Measurements from ENCODE around the gene TLN1. TPM values are rescaled to one million over a fixed set of nuclear protein-coding genes. Genes with fewer than 3 reads are reported as not detected.
A peak's percentile ranks its signal among the peaks of the same experiment; 100 is the strongest.

TLN1 gene
- total RNA-seq, 4 donors from 2014 or later: 934 to 1,435 (median 1,196) TPM

DNA sequence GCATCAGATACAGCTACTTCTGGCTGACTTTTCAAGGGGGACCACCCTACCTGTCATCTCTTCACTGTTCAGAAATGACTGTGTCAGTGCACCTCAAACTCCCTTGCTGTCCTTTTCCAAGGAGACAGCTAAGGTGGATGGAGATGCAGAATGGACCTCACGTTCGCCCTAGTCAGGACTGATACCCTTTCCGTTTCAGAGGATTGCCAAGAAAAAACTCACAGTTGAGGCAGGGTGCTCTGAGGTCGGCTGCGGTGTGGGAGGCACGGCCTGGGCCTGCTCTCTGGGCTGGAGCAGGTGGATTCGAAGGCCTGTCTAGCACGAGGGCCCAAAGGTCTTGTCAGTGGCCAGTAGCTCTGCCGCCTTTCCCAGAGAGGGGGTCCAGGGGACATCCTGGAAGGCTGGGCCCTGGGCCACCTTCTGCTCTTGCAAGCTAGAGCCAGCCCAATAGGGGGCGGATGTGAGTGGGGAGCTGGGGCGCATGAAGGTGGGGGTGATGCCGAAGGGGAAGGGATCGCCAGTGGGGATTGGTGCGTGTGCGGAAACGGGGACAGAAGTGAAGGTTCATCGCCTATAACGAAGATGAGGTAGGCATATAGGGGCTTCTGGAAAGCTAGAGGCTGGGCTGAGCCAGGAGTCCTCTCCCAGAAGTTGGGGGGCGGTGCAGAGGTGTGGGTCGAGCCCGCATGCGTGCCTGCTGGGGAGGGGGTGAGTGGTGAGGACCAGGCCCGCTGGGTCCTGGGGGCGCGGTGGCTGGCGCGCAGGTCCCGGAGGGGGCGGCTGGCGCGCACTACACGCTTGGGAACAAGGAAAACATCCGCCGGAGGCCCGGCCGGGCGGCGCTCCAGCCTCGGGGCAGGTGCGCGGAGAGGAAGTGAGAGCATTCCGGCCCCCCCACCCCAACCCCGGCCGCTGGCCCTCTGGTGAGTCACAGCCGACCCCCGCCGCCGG, 24.6 kb upstream of the TLN1 start:
- TF ChIP-seq POLR2AphosphoS5 (IDR thresholded peaks at IDR 0.05) (peak; percentile 22 to 59), POLR2A (IDR thresholded peaks at IDR 0.05; ENCODE audit: low read depth) (no peak)
- TF ChIP-seq, protein P1, sequence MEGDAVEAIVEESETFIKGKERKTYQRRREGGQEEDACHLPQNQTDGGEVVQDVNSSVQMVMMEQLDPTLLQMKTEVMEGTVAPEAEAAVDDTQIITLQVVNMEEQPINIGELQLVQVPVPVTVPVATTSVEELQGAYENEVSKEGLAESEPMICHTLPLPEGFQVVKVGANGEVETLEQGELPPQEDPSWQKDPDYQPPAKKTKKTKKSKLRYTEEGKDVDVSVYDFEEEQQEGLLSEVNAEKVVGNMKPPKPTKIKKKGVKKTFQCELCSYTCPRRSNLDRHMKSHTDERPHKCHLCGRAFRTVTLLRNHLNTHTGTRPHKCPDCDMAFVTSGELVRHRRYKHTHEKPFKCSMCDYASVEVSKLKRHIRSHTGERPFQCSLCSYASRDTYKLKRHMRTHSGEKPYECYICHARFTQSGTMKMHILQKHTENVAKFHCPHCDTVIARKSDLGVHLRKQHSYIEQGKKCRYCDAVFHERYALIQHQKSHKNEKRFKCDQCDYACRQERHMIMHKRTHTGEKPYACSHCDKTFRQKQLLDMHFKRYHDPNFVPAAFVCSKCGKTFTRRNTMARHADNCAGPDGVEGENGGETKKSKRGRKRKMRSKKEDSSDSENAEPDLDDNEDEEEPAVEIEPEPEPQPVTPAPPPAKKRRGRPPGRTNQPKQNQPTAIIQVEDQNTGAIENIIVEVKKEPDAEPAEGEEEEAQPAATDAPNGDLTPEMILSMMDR (IDR thresholded peaks at IDR 0.05): peak; percentile 62 to 69 (median 67)
- Histone ChIP-seq H3K4me1 (peaks cover 22 to 37% (median 36%) of the 10 kb centered on the region in 4 donors), H3K4me3 (peak overlapping the region; percentile 68 to 77 (median 72)), H3K9me3 (no peaks in the 10 kb centered on the region), H3K36me3 (peaks cover 24 to 38% (median 36%) of the 10 kb centered on the region in 4 donors), H3K27ac (replicated peaks in 1 of 4) (peak overlapping the region; percentile 86 to 92 (median 88)), H3K27me3 (no peaks in the 10 kb centered on the region)
- intact Hi-C loops (cut with DNase I): no loop called here
- 15% methylated on average over 33 of the region's 48 CpGs for WGBS
- no peak for DNase-seq (ENCODE audit: extremely low spot score)

DNA sequence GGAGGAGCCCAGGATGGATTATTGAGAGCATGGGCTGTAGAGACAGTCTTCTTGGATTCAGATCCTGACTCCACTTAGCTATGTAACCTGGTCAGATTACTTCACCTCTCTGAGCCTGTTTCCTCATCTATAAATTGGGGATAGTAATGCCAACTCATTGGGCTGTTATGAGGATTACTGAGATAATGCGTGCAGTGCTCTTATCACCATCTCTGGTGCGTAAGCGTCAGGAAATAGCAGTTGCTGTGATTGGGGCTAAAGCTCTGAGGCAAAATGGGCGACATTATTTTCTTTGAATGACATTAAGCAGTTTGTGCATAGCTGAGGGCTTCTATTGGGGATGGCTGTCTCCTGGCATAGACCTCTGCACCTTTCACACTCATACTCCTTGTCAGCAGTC, 23.1 kb upstream of the TLN1 start:
- peaks cover 34 to 51% (median 48%) of the 10 kb centered on the region in 4 donors for H3K36me3 ChIP-seq
- intact Hi-C loops (cut with DNase I): no loop called here
- H3K9me3 ChIP-seq: no peaks in the 10 kb centered on the region
- H3K27ac ChIP-seq (replicated peaks in 1 of 4): no peak overlapping the region
- H3K4me1 ChIP-seq: peaks cover 27 to 49% (median 43%) of the 10 kb centered on the region in 4 donors
- no peak for DNase-seq (ENCODE audit: extremely low spot score)
- H3K4me3 ChIP-seq: no peak overlapping the region
- no peaks in the 10 kb centered on the region for H3K27me3 ChIP-seq
- no peak for TF ChIP-seq EP300 (IDR thresholded peaks at IDR 0.05)
- TF ChIP-seq, protein P1 (IDR thresholded peaks at IDR 0.05): no peak
- 95% methylated on average over 4 of the region's 4 CpGs for WGBS

DNA sequence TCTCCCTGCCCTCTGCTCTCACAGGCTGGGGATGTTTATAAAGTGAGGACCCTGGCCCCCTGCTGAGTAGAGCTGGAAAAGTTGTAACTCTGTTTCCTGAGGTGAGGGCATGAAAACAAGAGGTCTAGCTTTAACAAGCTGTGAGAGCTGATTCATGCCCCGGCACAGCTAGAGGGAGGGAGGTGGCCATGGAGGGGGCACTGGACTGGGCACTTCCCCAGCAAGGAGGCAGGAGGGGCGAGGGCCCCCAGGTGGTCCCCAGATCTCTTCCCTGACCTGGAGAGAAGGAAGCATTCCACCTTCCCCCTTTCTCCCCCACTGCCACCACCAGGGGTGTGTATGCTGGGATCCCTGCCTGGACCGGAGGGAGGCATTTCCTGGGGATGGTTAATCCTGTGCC, 22.3 kb upstream of the TLN1 start, which contains the start of gene MSMP:
Gene MSMP, minus strand, starts transcription at position 13 of the 400 bp plus-strand sequence. CDS start 147 bp downstream, outside the sequence.
- Histone ChIP-seq H3K4me1 (peaks cover 32 to 57% (median 49%) of the 10 kb centered on the region in 4 donors), H3K27ac (replicated peaks in 1 of 4) (no peak within 1 kb of the TSS), H3K27me3 (no peaks in the 10 kb centered on the region), H3K4me3 (no peak within 1 kb of the TSS), H3K36me3 (peaks cover 34 to 51% (median 48%) of the 10 kb centered on the region in 4 donors), H3K9me3 (no peaks in the 10 kb centered on the region)
- 66% methylated on average over 2 of the region's 3 CpGs for WGBS
- intact Hi-C loops (cut with DNase I): no loop called here
- no peak for DNase-seq (ENCODE audit: extremely low spot score)
- TF ChIP-seq, protein P1 (IDR thresholded peaks at IDR 0.05): no peak
- TF ChIP-seq POLR2AphosphoS5 (IDR thresholded peaks at IDR 0.05) (no peak), POLR2A (IDR thresholded peaks at IDR 0.05; ENCODE audit: low read depth) (no peak), EP300 (IDR thresholded peaks at IDR 0.05) (no peak)

DNA sequence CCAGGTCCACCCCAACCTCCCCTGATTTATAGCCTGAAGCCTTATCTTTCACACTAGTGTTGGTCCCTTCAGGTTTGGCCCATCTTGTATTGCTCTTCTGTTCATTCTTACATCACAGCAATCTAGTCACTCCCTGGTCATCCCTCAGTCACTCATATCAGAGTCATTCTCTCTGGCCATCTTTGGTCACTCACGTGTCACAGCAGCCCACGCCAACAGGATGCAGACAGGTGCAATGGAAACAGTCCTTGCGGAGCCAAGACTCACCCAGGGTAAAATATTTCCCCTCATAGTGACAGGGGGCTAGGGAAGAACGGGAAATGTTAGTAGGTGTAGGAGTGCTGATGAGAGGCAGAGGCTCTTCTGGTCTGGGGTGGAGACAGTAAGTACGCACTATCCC, 21.5 kb upstream of the TLN1 start:
- no peak for TF ChIP-seq POLR2AphosphoS5 (IDR thresholded peaks at IDR 0.05)
- TF ChIP-seq EP300 (IDR thresholded peaks at IDR 0.05): no peak
- no peak for TF ChIP-seq POLR2A (IDR thresholded peaks at IDR 0.05; ENCODE audit: low read depth)
- TF ChIP-seq, protein P1 (IDR thresholded peaks at IDR 0.05): no peak
- DNase-seq (ENCODE audit: extremely low spot score): no peak
- Histone ChIP-seq H3K27me3 (no peaks in the 10 kb centered on the region), H3K36me3 (peaks cover 34 to 51% (median 48%) of the 10 kb centered on the region in 4 donors), H3K4me3 (no peak overlapping the region), H3K27ac (replicated peaks in 1 of 4) (no peak overlapping the region), H3K9me3 (no peaks in the 10 kb centered on the region), H3K4me1 (peaks cover 29 to 51% (median 41%) of the 10 kb centered on the region in 4 donors)
- WGBS: 77% methylated on average over 5 of the region's 5 CpGs
- intact Hi-C loops (cut with DNase I): no loop called here

Data from esophagus muscularis mucosa (tissue), 4 donors.